22Rv1 (cell line): ENCODE results near the gene IMPG1.
"Not testable (repeated sequence)": the region's sequence is repeated elsewhere in the genome, so short reads cannot be mapped to it uniquely, and the experiment has no call there.

ENCODE experiments used
- H3K27ac ChIP-seq: fragments of 450-650 bp; 2 replicates; pipeline ENCODE4 v1.5.1; 2017
- ZFX ChIP-seq: fragments of 450-650 bp; IDR thresholded peaks from 2 replicates; pipeline ENCODE4 v1.6.1; 2017; ENCODE audit warnings: antibody characterized with exemption, borderline replicate concordance
- TF ChIP-seq, protein P1 (sequence below): fragments of 450-650 bp; IDR thresholded peaks from 2 replicates; pipeline ENCODE4 v1.5.1; 2017; ENCODE audit warnings: mild to moderate bottlenecking

The IMPG1 gene

DNA sequence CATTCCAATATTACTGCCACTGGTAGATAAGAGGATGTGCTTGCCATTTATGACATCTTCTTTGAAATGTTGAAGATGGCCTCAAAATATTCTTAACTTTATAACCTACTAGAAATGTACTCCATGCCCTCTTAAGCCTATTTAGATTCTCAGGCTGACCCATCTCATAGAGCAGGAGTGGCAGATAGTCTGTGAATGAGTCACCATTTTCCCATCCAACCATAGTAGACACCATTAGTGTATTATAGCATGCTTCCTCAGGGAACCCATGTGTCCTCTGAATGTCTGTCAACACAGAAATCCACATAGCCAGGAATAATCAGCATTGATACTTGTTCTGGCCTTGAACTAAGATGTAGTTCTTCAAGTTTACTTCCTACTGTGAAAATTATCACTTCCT, 150.2 kb downstream of the IMPG1 start:
- TF ChIP-seq, protein P1, sequence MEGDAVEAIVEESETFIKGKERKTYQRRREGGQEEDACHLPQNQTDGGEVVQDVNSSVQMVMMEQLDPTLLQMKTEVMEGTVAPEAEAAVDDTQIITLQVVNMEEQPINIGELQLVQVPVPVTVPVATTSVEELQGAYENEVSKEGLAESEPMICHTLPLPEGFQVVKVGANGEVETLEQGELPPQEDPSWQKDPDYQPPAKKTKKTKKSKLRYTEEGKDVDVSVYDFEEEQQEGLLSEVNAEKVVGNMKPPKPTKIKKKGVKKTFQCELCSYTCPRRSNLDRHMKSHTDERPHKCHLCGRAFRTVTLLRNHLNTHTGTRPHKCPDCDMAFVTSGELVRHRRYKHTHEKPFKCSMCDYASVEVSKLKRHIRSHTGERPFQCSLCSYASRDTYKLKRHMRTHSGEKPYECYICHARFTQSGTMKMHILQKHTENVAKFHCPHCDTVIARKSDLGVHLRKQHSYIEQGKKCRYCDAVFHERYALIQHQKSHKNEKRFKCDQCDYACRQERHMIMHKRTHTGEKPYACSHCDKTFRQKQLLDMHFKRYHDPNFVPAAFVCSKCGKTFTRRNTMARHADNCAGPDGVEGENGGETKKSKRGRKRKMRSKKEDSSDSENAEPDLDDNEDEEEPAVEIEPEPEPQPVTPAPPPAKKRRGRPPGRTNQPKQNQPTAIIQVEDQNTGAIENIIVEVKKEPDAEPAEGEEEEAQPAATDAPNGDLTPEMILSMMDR = no peak
- TF ChIP-seq ZFX = no peak

GRCh38 chr6:75913040-75913439, 159.4 kb downstream of the IMPG1 start:
- H3K27ac ChIP-seq = no peak overlapping the region
- TF ChIP-seq, protein P1 = no peak
- TF ChIP-seq ZFX = no peak

More for the DNA sequence above, 150.2 kb downstream of the IMPG1 start:
- H3K27ac ChIP-seq = no peak overlapping the region

DNA sequence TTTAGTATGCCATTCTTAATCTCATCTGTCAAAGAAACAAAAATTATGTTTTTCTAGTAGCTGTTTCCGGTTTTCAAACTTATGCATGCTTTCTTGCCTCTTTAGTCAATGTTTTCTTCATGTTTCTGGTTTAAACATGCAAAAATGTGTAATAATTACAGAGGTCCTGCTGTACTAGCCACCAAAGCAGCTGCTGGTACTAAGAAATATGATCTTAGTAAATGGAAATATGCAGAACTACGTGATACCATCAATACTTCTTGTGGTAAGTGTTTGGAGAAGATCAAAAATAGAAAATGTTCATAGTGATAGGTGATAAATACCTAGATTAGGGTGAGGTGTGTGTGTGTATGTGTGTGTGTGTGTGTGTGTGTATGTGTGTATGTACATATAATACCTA, 165.0 kb downstream of the IMPG1 start:
- TF ChIP-seq, protein P1 = no peak
- no peak for TF ChIP-seq ZFX
- no peak overlapping the region for H3K27ac ChIP-seq

- no peak overlapping the region for H3K27ac ChIP-seq
Measured at GRCh38 chr6:75906871-75907270, 165.6 kb downstream of the IMPG1 start.

GRCh38 chr6:75905129-75905528, 167.3 kb downstream of the IMPG1 start:
- not testable (repeated sequence) for H3K27ac ChIP-seq

More at GRCh38 chr6:75906871-75907270, 165.6 kb downstream of the IMPG1 start:
- TF ChIP-seq, protein P1 = no peak
- no peak for TF ChIP-seq ZFX

DNA sequence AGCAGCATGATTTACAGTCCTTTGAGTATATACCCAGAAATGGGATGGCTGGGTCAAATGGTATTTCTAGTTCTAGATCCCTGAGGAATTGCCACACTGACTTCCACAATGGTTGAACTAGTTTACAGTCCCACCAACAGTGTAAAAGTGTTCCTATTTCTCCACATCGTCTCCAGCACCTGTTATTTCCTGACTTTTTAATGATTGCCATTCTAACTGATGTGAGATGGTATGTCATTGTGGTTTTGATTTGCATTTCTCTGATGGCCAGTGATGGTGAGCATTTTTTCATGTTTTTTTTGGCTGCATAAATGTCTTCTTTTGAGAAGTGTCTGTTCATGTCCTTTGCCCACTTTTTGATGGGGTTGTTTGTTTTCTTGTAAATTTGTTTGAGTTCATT, 172.2 kb downstream of the IMPG1 start:
- not testable (repeated sequence) for H3K27ac ChIP-seq

DNA sequence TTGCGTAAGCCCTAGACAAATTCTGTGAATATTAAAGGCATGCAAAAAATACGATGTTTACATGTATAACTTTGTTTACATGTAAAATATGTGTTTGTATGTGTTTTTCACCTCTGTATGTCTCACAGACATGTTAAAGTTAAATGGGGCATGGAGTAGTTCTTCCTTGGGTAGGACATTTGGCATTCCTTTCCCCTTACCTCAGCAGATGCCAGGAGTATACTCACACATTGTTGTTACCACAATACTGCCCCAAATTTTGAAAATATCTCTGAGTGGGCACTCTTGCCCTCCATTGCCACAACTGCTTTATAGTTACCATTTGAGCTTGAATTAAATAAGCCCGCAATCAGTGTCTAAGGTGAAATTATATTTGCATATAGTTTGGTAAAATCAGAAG, 175.9 kb downstream of the IMPG1 start:
- TF ChIP-seq, protein P1 = no peak
- no peak for TF ChIP-seq ZFX
- H3K27ac ChIP-seq = no peak overlapping the region

- TF ChIP-seq, protein P1 = no peak
- no peak for TF ChIP-seq ZFX
Measured at GRCh38 chr6:75893776-75894152, 178.7 kb downstream of the IMPG1 start.

More at GRCh38 chr6:75893776-75894152, 178.7 kb downstream of the IMPG1 start:
- H3K27ac ChIP-seq = no peak overlapping the region
